HG03520 (cell line): Measurements from ENCODE around the gene PRAMEF13.
"Not testable (repeated sequence)": the region's sequence is repeated elsewhere in the genome, so short reads cannot be mapped to it uniquely, and the experiment has no call there.

Source experiments
- ATAC-seq: cut with Tn5 transposase; IDR thresholded peaks from one replicate; pipeline ENCODE4 v1.9.1; 2021; ENCODE audit warnings: mild to moderate bottlenecking, moderate library complexity; ENCODE audit not compliant: unreplicated experiment

Gene PRAMEF13

GRCh38 chr1:13201309-13201708, at the start of gene PRAMEF13:
Gene PRAMEF13 (minus strand): TSS chr1:13201409. CDS start chr1:13199589, 1,820 bp downstream.
- ATAC-seq = not testable (repeated sequence)

DNA sequence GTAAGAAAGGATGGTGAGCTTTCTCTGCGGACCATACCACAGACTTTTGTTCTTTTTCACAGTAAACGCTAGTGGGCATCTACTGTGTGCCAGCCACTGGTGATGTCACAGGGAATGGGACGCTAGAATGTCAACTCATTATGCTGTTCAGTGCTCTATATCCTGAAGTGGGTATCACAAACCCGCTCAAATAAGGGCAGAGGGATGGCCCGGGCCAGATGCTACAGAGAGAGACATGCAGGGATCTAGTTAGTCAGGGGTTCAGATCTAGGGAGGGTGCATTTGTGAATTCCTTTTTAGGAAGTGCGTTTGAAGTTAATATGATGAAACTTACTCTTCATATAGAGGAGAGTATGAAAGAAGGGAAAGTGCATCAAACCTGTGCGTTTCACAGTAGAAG, 45.9 kb upstream of the PRAMEF13 start:
- not testable (repeated sequence) for ATAC-seq

- ATAC-seq = not testable (repeated sequence)
These were observed 45.3 kb upstream of the PRAMEF13 start for GRCh38 chr1:13246554-13246871.

DNA sequence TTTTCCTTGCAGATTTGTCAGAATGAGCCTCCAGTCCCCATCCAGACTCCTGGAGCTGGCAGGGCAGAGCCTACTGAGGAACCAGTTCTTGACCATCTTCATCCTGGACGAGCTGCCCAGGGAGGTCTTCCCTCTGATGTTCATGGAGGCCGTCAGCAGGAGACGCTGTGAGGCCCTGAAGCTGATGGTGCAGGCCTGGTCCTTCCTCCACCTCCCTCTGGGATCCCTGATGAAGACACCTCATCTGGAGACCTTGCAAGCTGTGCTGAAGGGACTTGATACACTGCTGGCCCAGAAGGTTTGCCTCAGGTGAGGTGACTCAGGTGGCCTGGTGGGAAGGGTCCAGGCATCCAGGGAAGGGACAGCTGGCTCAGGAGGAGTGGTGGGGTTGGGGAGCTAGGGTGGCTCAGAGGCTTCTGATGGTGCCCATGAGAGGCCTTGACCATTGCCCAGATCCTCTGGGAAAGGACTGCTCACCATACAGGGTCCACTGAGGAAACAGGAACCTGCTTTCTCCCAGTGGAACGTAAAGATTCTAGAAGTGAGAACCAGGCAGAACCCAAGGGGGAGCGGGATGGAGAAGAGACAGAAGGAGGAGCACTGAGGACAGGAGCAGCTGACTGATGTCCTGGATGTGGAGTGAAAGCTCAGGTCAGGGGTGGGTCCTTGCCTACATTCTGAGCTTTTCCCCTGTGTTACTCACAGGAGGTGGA, 44.8 kb upstream of the PRAMEF13 start:
- ATAC-seq = not testable (repeated sequence)

DNA sequence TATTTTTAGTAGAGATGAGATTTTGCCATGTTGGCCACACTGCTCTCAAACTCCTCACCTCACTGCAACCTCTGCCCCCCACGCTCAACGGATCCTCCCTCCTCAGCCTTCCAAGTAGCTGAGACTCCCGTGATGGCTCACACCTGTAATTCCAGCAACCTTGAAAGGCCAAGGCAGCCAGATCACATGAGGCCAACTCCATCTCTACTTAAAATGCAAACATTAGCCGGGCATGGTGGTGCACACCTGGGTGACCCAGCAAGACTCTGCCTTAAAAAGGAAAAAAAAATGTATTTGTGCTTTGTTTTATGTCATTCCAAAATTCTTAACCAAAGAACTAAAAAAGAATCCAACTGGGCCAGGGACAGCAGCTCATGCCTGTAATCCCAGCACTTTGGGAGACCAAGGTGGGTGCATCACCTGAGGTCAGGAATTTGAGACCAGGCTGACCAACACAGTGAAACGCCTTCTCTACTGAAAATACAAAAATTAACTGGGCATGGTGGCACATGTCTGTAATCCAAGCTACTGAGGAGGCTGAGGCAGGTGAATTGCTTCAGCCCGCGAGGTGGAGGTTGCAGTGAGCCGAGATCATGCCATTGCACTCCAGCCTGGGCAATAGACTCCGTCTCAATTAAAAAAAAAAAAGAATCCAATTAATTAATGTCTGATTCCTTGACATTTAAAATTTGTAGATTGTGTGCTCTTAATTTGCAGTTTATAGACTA, 42.5 kb upstream of the PRAMEF13 start:
- not testable (repeated sequence) for ATAC-seq

GRCh38 chr1:13239633-13240032, 38.4 kb upstream of the PRAMEF13 start:
- ATAC-seq = not testable (repeated sequence)

DNA sequence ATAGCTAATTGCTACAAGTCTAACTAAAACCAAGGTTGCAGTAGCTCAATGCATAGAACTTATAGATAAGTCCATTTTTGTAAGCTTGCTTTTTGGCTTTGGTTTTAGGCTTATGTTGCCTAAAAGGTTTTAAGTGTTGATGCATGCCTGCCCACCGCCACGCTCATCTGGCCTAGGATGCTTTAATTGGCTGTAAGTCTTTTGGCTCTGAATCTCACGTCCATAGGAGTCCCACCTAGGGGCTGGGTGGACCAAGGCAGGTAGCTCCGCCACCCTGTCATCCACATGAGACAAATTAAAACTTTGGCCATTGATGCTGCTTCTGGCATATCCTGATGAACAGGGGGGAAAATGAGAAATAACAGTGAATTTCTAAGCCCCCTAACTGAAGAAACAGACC, 36.4 kb upstream of the PRAMEF13 start:
- not testable (repeated sequence) for ATAC-seq

DNA sequence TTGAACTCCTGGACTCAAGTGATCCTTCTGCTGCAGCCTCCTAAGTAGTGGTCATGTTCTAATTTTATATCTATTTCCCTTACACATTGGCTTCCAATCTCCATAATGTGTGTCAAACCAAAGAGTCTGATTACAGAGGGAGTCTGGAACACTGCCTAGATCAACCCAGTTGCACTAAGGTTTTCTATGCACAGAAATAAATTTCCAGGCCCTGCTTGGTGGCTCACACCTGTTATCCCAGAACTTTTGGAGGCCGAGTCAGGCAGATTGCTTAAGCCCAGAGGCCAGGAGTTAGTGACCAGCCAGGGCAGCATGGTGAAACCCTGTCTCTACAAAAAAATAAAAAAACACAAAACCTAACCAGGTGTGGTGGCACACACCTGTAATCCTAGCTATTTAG, 32.8 kb upstream of the PRAMEF13 start:
- not testable (repeated sequence) for ATAC-seq

DNA sequence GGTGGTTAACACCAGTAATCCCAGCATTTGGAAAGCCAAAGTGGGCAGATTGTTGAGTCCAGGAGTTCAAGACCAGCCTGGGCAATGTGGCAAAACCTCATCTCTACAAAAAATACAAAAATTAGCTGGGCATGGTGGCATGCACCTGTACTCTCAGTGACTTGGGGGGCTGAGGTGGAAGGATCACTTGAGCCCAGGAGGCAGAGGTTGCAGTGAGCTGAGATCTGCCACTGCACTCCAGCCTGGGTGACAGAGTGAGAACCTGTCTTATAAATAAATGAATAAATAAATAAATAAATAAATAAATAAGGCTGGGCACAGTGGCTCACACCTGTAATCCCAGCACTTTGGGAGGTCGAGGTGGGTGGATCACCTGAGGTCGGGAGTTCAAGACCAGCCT, 30.8 kb upstream of the PRAMEF13 start:
- not testable (repeated sequence) for ATAC-seq

- ATAC-seq = not testable (repeated sequence)
These were observed 30.0 kb upstream of the PRAMEF13 start for GRCh38 chr1:13231061-13231750.

DNA sequence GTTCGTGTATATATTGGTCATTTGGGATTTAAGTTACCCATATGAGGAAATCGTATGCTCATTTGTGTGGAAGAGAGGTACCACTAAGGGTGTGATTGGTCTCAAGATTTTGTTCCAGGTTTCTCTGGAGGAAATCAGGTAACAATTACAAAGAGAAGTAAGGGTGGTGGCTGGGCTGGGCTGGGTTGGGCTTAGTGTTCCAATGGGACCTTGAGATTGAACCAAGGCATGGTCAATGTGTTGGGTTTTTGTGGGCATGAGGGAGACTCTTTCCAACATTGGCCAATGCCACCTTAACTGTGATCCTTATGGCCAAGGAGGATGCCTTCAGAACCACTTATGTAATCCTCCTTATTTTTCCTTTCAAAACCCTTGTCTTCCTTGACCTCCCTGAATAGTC, 29.4 kb upstream of the PRAMEF13 start:
- ATAC-seq = not testable (repeated sequence)

DNA sequence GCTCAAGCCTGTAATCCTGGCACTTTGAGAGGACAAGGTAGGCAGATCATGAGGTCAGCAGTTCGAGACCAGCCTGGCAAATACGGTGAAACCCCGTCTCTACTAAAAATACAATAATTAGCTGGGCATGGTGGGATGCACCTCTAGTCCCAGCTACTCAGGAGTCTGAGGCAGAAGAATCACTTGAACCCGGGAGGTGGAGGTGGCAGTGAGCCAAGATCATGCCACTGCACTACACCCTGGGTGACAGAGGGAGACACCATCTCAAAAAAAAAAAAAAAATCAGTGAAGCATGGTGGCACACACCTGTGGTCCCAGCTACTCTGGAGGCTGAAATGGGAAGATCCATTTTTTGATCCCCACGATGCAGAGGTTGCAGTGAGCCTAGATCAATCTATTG, 28.9 kb upstream of the PRAMEF13 start:
- not testable (repeated sequence) for ATAC-seq

- ATAC-seq = no peak
These were observed 27.2 kb upstream of the PRAMEF13 start for GRCh38 chr1:13228343-13228781.

- not testable (repeated sequence) for ATAC-seq
These were observed 26.3 kb upstream of the PRAMEF13 start for GRCh38 chr1:13227271-13228055.

DNA sequence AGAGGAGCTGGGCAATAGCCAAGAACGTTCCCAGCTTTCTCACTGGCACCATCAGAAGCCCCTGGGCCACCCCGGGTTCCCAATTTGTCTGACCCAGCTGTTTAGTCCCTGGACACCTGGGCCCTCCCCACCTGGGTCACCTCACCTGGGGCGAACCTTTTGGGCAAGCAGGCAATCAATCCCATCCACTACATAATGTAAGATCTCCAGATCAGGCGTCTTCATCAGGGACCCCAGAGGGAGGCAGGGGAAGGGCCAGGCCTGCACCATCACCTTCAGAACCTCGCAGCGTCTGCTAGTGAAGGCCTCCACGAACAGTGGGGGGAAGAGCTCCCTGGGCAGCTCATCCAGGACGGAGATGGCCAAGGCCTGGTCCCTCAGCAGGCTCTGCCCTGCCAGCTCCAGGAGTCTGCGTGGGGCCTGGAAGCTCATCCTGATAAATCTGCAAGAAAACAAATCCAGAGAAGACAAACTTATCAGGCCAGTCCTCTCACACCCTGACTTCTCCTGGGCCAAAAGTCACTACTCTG, 24.5 kb upstream of the PRAMEF13 start, which contains the start of gene PRAMEF18:
Gene PRAMEF18 (minus strand): TSS at position 480 of the 530 bp plus-strand sequence. CDS start 48 bp downstream, at position 432.
- not testable (repeated sequence) for ATAC-seq

GRCh38 chr1:13224480-13225060, 23.4 kb upstream of the PRAMEF13 start:
- no peak for ATAC-seq

DNA sequence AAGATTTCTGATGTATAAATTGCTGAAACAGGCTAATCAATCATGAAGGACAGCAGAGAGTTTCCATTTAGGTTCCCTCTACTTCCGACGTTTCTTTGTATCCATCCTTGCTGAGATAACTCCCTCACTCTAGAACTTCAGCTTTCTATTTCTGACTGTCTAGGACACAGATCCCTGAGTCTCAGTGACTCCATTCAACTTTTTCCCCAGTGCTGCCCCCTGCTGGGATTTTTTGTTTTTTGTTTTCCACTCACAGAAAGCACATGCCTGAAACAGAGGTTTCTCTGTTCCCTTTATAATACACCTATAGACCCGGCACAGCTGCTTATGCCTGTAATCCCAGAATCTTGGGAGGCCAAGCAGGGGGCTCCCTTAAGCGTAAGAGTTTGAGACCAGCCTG, 21.6 kb upstream of the PRAMEF13 start:
- ATAC-seq = not testable (repeated sequence)

- ATAC-seq = not testable (repeated sequence)
These were observed 18.0 kb upstream of the PRAMEF13 start for GRCh38 chr1:13219203-13219602.

- ATAC-seq = not testable (repeated sequence)
These were observed 15.4 kb upstream of the PRAMEF13 start for GRCh38 chr1:13216619-13217018.

DNA sequence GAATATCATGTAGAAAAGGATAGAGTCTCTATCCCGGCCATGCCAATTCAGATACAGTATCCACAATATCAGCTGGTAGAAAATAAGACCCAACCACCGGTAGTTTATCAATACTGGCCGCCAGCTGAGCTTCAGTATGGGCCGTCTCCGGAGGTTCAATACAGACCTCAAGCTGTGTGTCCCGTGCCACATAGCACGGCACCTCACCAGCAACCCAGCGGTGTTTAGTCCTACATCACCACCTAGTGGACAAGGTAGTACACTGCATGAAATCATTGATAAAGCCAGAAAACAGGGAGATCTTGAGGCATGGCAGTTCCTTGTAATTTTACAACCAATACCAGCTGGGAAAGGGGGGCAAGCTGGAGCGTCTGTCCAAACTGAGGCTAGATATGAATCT, 7.5 kb upstream of the PRAMEF13 start:
- ATAC-seq = not testable (repeated sequence)
